Stimulated activated CD4-positive, alpha-beta T cell treated with anti-CD3 and anti-CD28 coated beads, Interleukin-12 subunit alpha, Interleukin-12 subunit beta, amount 100 ng/mL, for 48 hours (primary cell): Measurements from ENCODE around the gene FNDC3B.

Experiments
- DNase-seq, 3 donors: peaks; one replicate each; pipeline ENCODE4 v3.0.0-alpha.2; 2020; ENCODE audit warnings: low read depth in 2 of 3, low spot score in 1 of 3

FNDC3B gene

DNA sequence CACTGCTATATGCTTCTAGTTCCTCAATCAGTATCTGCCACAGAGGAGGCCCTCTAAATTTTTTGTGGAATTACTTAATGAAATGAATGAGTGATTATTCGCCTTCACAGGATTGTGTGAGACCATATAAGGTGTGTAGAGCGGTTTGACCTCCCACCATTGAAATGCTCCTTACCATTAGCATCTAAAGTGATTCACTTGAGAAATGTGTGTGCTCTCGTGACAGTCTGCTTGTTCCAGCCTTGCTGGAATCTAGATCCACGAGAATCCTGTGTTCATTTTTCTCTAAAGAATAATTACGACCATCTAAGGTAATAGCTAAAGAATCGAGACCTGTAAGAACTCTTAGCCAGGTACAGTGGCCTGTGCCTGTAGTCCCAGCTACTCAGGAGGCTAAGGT is 126.9 kb downstream of the FNDC3B start:
- no peak for DNase-seq

DNA sequence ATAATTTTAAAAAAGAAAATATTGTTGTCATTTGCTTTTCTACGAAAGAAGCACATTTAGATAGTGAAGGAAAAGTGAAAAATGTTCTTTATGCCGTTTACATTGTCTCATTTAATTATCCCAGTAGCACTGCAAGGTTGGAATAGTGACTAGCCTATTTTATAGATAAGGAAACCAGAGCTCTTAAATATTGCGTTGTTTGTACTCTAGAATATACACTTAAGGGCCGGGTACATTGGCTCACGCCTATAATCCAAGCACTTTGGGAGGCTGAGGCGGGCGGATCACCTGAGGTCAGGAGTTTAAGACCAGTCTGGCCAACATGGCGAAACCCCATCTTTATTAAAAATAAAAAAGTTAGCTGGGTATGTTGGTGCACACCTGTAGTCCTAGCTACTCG is 127.5 kb downstream of the FNDC3B start:
- DNase-seq = no peak

DNA sequence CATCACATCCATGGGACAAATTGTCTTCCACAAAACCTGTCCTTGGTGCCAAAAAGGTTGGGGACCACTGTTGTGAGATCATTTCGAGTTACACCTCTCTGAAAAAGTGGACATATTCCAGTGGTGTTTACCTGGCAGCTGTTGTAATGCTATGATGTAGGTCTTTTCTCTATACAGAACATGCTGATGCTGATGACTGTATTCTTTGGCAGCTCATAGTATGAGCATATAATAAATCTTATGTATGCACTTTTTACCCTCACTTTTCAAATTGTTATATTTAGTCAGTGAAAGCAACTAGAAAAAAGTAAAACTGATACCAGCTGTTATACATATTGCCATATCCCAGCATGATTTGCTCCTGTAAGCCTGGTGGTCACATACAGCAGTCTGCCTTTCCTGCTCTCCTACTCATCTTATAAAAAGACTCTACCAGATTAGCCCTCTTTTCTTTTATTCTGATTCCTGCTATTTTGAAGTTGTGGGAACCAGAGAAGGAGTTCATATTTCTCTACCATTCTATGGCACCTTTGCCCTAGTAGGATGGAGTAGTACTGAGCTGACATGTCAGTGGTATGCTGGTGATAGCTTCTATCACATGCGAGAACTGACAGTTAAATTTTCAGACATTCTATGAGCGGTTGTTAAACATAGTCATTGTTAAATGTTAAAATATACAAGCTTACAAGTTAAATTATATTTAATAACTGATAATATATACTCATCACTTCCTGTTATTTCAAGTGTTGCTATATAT is 128.7 kb downstream of the FNDC3B start:
- no peak for DNase-seq

DNA sequence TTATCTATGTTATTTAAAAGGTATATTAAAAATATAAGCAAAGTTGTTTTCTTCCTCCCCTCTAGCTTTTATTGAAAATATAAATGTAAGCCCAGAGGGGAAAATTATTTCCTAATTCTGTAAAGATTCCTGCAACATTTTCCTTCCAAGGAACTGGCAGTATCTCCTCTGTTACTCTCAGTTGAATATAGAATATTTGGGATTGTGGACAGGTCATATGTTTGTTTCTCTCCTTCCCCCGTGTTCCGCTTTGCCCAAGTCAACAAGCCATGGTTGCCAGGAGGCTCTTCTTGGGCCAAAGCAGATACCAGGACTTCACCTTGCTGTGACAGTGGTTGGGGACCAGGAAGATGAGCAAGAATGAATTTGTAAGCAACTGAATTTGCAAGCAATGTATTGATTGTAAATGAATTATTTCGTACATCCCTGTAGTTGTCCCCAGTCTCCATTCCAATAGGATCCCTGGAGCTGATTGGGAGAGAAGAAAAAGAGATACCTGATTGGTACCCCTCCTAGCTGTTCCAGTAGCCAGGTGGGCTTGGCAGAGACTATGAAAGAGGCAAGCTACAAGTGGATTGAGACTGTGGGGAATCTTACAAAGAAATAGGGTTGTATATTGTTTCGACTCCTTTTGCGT is 130.8 kb downstream of the FNDC3B start:
- no peak for DNase-seq

- no peak for DNase-seq
These were observed 131.5 kb downstream of the FNDC3B start for GRCh38 chr3:172170841-172171240.

GRCh38 chr3:172171396-172172075 is 132.2 kb downstream of the FNDC3B start:
- DNase-seq = no peak

- DNase-seq = no peak
These were observed 134.2 kb downstream of the FNDC3B start for GRCh38 chr3:172173316-172174254.

GRCh38 chr3:172174513-172175253 is 135.3 kb downstream of the FNDC3B start:
- no peak for DNase-seq

GRCh38 chr3:172175254-172175599 is 135.8 kb downstream of the FNDC3B start:
- DNase-seq = no peak

DNA sequence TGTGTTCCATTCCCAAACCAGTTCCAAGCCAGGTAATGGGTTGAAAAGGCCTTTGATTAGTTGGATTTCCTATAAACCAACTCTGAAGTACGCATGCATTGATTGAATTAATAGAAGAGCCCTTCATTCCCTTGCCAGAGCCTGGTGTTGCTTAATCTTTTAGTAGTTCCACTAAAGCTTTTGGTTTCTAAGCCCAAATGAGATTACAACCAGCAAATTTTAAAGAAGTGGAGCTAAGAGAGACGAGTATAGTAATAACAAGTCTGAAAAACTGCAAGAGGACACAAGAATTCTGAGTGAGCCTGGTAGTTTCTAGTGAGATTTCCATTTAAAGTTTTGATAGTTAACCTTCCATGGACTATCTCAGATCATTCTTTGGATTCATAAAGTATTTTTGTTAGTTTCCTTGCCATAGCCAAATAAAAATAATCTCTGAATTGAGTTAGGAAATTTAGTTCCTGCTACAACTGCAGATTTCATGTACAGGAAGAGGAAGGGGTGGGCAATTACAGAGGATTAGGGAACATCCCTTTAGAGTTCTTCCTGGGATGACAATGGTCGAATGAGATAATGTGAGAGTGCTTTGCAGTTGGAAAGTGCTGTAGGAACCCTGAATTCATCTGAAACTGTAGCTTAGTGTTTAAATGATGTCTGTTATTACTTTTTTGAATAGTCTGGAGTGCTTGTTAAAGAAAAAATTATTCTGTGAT is 136.8 kb downstream of the FNDC3B start:
- no peak for DNase-seq

DNA sequence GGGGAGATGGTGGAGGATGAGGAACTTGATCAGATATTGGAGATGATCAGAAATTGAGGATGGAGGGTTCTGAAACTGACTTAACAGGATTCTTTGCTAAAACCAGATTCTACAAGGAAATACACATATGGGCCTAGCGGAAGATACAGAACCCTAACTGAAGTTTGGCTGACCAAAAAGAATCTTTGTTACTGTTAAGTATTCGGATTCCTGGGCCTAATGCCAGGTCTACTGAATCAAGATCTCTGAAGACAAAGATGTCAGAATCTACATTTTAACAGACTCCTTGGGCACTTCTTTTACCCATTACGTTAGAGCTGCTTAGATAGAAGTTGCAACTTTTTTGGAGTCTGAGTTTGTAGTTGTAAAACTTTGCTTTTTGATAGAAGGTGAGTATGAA is 137.7 kb downstream of the FNDC3B start:
- no peak for DNase-seq

- DNase-seq = no peak
These were observed 138.5 kb downstream of the FNDC3B start for GRCh38 chr3:172177803-172178316.

GRCh38 chr3:172179680-172180399 is 140.5 kb downstream of the FNDC3B start:
- DNase-seq = no peak

DNA sequence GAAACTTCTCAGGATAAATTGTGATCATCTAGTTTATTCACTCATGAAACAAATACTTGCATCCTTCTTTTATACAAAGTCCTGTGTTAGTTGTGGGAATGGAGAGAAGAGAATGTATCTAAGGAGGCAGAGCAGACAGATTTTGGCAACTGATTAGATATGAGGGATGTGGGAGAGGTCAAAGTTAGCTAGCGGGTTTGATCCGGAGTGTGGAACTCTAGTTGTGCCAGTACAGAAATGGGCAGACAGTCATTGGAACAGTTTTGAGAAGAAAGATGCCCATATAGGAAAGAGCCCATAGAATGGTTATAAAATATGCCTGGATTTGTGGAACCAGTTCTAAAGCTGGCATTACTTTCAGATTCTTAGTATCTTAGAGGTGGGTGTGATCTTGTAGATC is 141.1 kb downstream of the FNDC3B start:
- no peak for DNase-seq

- DNase-seq = no peak
These were observed 142.7 kb downstream of the FNDC3B start for GRCh38 chr3:172181932-172182586.

GRCh38 chr3:172182797-172183196 is 143.4 kb downstream of the FNDC3B start:
- DNase-seq = no peak

- DNase-seq = no peak
These were observed 144.9 kb downstream of the FNDC3B start for GRCh38 chr3:172184106-172184822.

DNA sequence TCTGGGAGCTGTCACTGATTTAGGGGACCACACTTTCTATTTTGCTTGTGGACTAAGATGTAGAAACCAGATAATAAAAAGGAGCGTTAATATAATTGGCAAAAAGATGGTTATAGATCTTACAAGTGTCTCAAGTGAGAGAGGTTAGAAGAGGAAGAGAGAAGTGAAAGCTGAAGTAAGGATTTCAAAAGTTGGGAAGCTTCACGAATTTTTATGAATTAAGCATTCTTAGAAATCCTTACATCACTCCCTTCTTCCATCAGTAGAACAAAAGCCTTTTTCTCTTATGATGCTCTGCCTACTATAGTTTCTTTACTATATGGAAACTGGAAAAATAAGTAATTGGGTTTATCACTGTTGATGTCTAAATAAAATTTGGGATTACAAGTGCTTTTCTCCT is 146.5 kb downstream of the FNDC3B start:
- no peak for DNase-seq
